IMR-90 (cell line): Measurements from ENCODE around the gene ALKBH5. TPM values are rescaled to one million over a fixed set of nuclear protein-coding genes. Genes with fewer than 3 reads are reported as not detected.

ENCODE experiments used
- ATAC-seq: fragments of 200-7000 bp; cut with Tn5 transposase; 2 replicates; pipeline ENCODE4 v1.9.1; 2020; ENCODE audit warnings: low read depth, mild to moderate bottlenecking, moderate library complexity
- BruUV-seq: library from RNA; stranded (reverse); fragments of 400-500 nt; replicated peaks from 2 replicates; lab custom pipeline; 2021; lab: Mats Ljungman, UMichigan
- CTCF ChIA-PET: fragments of 300-600 bp; formaldehyde crosslinking; extraction: SDS; loops from one replicate; lab custom pipeline; 2021; ENCODE audit warnings: antibody characterized with exemption; lab: Yijun Ruan, JAX
- POLR2A ChIA-PET: fragments of 300-600 bp; sonication (Branson Sonifier 250); formaldehyde crosslinking; loops from one replicate; lab custom pipeline; 2022; ENCODE audit warnings: antibody characterized with exemption; ENCODE audit not compliant: unreplicated experiment; lab: Charles Lee
- DNase-seq: peaks from one replicate; pipeline ENCODE4 v3.0.0; 2013
- H2AFZ ChIP-seq: replicated peaks from 2 replicates; pipeline ENCODE3; 2013; ENCODE audit warnings: low read length, mild to moderate bottlenecking; ENCODE audit not compliant: poor library complexity
- H2AK5ac ChIP-seq: 2 replicates; pipeline ENCODE4 v1.6.1; 2013; ENCODE audit warnings: low read depth, low read length, inconsistent platforms
- H2AK9ac ChIP-seq: replicated peaks from 2 replicates; pipeline ENCODE3; 2013; ENCODE audit warnings: mild to moderate bottlenecking, low read depth, low read length, moderate library complexity; ENCODE audit not compliant: poor library complexity
- H2BK120ac ChIP-seq: 2 replicates; pipeline ENCODE4 v1.6.1; 2013; ENCODE audit warnings: low read depth, low read length, inconsistent platforms
- H2BK15ac ChIP-seq: 3 replicates; pipeline ENCODE4 v1.6.1; 2013; ENCODE audit warnings: low read depth, low read length, inconsistent platforms
- H2BK20ac ChIP-seq: 2 replicates; pipeline ENCODE4 v1.6.1; 2013; ENCODE audit warnings: low read depth, mild to moderate bottlenecking, inconsistent platforms, low read length, moderate library complexity
- H2BK5ac ChIP-seq: 2 replicates; pipeline ENCODE4 v1.6.1; 2013; ENCODE audit warnings: mild to moderate bottlenecking, low read depth, low read length, inconsistent platforms; ENCODE audit not compliant: poor library complexity, severe bottlenecking
- H3K14ac ChIP-seq: replicated peaks from 2 replicates; pipeline ENCODE4 v1.6.1; 2013; ENCODE audit warnings: low read depth, low read length, inconsistent platforms
- H3K18ac ChIP-seq: 2 replicates; pipeline ENCODE4 v1.6.1; 2013; ENCODE audit warnings: low read depth, low read length, control low read depth
- H3K23ac ChIP-seq: 2 replicates; pipeline ENCODE4 v1.6.1; 2013; ENCODE audit warnings: low read depth, low read length, inconsistent platforms
- H3K27ac ChIP-seq: 2 replicates; pipeline ENCODE4 v1.5.1; 2013; ENCODE audit warnings: mild to moderate bottlenecking, control low read depth, low read length; ENCODE audit not compliant: insufficient read depth
- H3K27me3 ChIP-seq: 2 replicates; pipeline ENCODE4 v1.6.1; 2013; ENCODE audit warnings: low read length; ENCODE audit not compliant: control insufficient read depth, insufficient read depth
- H3K36me3 ChIP-seq: 2 replicates; pipeline ENCODE4 v1.6.1; 2013; ENCODE audit warnings: low read length, mixed read lengths; ENCODE audit not compliant: control insufficient read depth, insufficient read depth
- H3K4ac ChIP-seq: 2 replicates; pipeline ENCODE4 v1.6.1; 2013; ENCODE audit warnings: low read depth, low read length, inconsistent platforms
- H3K4me1 ChIP-seq: 2 replicates; pipeline ENCODE4 v1.6.1; 2013; ENCODE audit warnings: low read length, mixed read lengths; ENCODE audit not compliant: control insufficient read depth, insufficient read depth
- H3K4me2 ChIP-seq: 2 replicates; pipeline ENCODE4 v1.6.1; 2013; ENCODE audit warnings: low read depth, mild to moderate bottlenecking, control low read depth, low read length, moderate library complexity
- H3K4me3 ChIP-seq: 2 replicates; pipeline ENCODE4 v1.5.1; 2013; ENCODE audit warnings: low read depth, mild to moderate bottlenecking, control low read depth, low read length, moderate library complexity; ENCODE audit not compliant: insufficient read depth
- H3K56ac ChIP-seq: 2 replicates; pipeline ENCODE4 v1.6.1; 2013; ENCODE audit warnings: low read length, inconsistent platforms; ENCODE audit not compliant: insufficient read depth; ENCODE audit errors: extremely low read depth
- H3K79me1 ChIP-seq, 2 experiments: 2 replicates each; pipeline ENCODE4 v1.6.1; 2013; ENCODE audit warnings: low read length in 2 of 2, inconsistent platforms in 1 of 2, low read depth in 1 of 2
- H3K9ac ChIP-seq: 2 replicates; pipeline ENCODE4 v1.6.1; 2013; ENCODE audit warnings: low read depth, low read length, control low read depth
- H3K9me1 ChIP-seq: 2 replicates; pipeline ENCODE4 v1.6.1; 2013; ENCODE audit warnings: low read length, inconsistent platforms; ENCODE audit not compliant: insufficient read depth
- H3K9me3 ChIP-seq: 2 replicates; pipeline ENCODE4 v1.6.1; 2013; ENCODE audit warnings: low read length; ENCODE audit not compliant: control insufficient read depth, insufficient read depth
- H4K20me1 ChIP-seq: 2 replicates; pipeline ENCODE4 v1.6.1; 2013; ENCODE audit warnings: low read length, inconsistent platforms; ENCODE audit not compliant: insufficient read depth
- H4K5ac ChIP-seq: 2 replicates; pipeline ENCODE4 v1.6.1; 2013; ENCODE audit warnings: mild to moderate bottlenecking, low read depth, low read length, control low read depth
- H4K8ac ChIP-seq, 2 experiments: 2 replicates each; pipeline ENCODE4 v1.6.1; 2013; ENCODE audit warnings: low read depth in 2 of 2, low read length in 2 of 2, control low read depth in 1 of 2, inconsistent platforms in 1 of 2
- H4K91ac ChIP-seq: 2 replicates; pipeline ENCODE4 v1.6.1; 2013; ENCODE audit warnings: low read depth, low read length, inconsistent platforms; ENCODE audit not compliant: insufficient read depth
- BHLHE40 ChIP-seq: fragments of 150-350 bp; IDR thresholded peaks from 2 replicates; pipeline ENCODE4 v1.6.1; 2016; ENCODE audit warnings: mild to moderate bottlenecking, low read depth, low read length
- CEBPB ChIP-seq: IDR thresholded peaks from 2 replicates; pipeline ENCODE4 v1.6.1; 2012; ENCODE audit warnings: low read depth, low read length, improper control_type of control experiment
- CHD1 ChIP-seq: IDR thresholded peaks from 2 replicates; pipeline ENCODE4 v1.6.1; 2012; ENCODE audit warnings: low read depth, low read length, improper control_type of control experiment
- CTCF ChIP-seq: conservative IDR thresholded peaks from 2 replicates; pipeline ENCODE4 v1.5.1; 2012; ENCODE audit warnings: mild to moderate bottlenecking, low read depth, low read length, improper control_type of control experiment
- ELK1 ChIP-seq: fragments of 150-350 bp; IDR thresholded peaks from 2 replicates; pipeline ENCODE4 v1.6.1; 2016; ENCODE audit warnings: low read depth, mild to moderate bottlenecking, low read length, moderate library complexity, borderline replicate concordance
- FOS ChIP-seq: fragments of 150-350 bp; IDR thresholded peaks from 2 replicates; pipeline ENCODE4 v1.6.1; 2016; ENCODE audit warnings: low read depth, low read length
- MAFK ChIP-seq: IDR thresholded peaks from 2 replicates; pipeline ENCODE4 v1.6.1; 2012; ENCODE audit warnings: low read depth, low read length, improper control_type of control experiment
- MAZ ChIP-seq: IDR thresholded peaks from 2 replicates; pipeline ENCODE4 v1.6.1; 2012; ENCODE audit warnings: low read depth, mild to moderate bottlenecking, low read length, improper control_type of control experiment, moderate library complexity, borderline replicate concordance
- MXI1 ChIP-seq: IDR thresholded peaks from 2 replicates; pipeline ENCODE4 v1.6.1; 2012; ENCODE audit warnings: low read depth, mild to moderate bottlenecking, low read length, moderate library complexity, borderline replicate concordance
- NFE2L2 ChIP-seq: fragments of 150-350 bp; IDR thresholded peaks from 2 replicates; pipeline ENCODE4 v1.6.1; 2016; ENCODE audit warnings: low read depth, mild to moderate bottlenecking, low read length
- POLR2A ChIP-seq: IDR thresholded peaks from 2 replicates; pipeline ENCODE4 v1.6.1; 2012; ENCODE audit warnings: mild to moderate bottlenecking, low read depth, low read length
- RAD21 ChIP-seq: IDR thresholded peaks from 2 replicates; pipeline ENCODE4 v1.6.1; 2012; ENCODE audit warnings: low read length, improper control_type of control experiment
- RCOR1 ChIP-seq: IDR thresholded peaks from 2 replicates; pipeline ENCODE4 v1.6.1; 2012; ENCODE audit warnings: mild to moderate bottlenecking, low read length, improper control_type of control experiment; ENCODE audit not compliant: insufficient replicate concordance
- SMC3 ChIP-seq: fragments of 150-350 bp; IDR thresholded peaks from 2 replicates; pipeline ENCODE4 v1.6.1; 2016; ENCODE audit warnings: low read depth, mild to moderate bottlenecking, antibody characterized with exemption, low read length, moderate library complexity
- USF2 ChIP-seq: fragments of 150-350 bp; IDR thresholded peaks from 2 replicates; pipeline ENCODE4 v1.6.1; 2017; ENCODE audit warnings: mild to moderate bottlenecking, antibody characterized with exemption, low read length, low read depth
- WGBS, 2 experiments: methylation state at CpG; one replicate each; pipeline versions ENCODE4 v1.1.5 to v1.1.7; 2013; ENCODE audit warnings: missing lambda C conversion rate in 2 of 2; ENCODE audit not compliant: insufficient read length in 1 of 2; ENCODE audit errors: extremely low coverage in 2 of 2; 5-methylcytosine and 5-hydroxymethylcytosine counted together
- dilution Hi-C: fragments of 300-500 bp; cut with HindIII; formaldehyde crosslinking; loops from one replicate; pipeline ENCODE4 v1.14.3; 2018; ENCODE audit warnings: low sequenced_read_pairs; ENCODE audit not compliant: unreplicated experiment
- in situ Hi-C: fragments of 300-500 bp; cut with MboI; formaldehyde crosslinking; loops from 3 replicates; pipeline ENCODE4 v1.14.3; 2019; ENCODE audit warnings: low sequenced_read_pairs, inconsistent platforms, mixed read lengths
- intact Hi-C: fragments of 100-400 bp; cut with micrococcal nuclease; formaldehyde crosslinking; loops from 2 replicates; pipeline ENCODE4 v1.10.0; 2022
- polyA plus RNA-seq, 3 experiments: library from polyadenylated mRNA; depleted of rRNA; stranded (reverse); fragments of >200 nt; gene quantifications; 2 replicates each; pipeline ENCODE4 v1.2.3, GENCODE V29; 2012; ENCODE audit warnings: low replicate concordance in 1 of 3
- total RNA-seq: library from RNA; depleted of rRNA; stranded (reverse); fragments of >200 nt; gene quantifications from 2 replicates; pipeline ENCODE4 v1.2.3, GENCODE V29; 2012

ALKBH5 gene
- total and polyA plus RNA-seq, 2 of the 4 experiments (the other 2 are of a cell fraction) = 57.6 to 79.6 TPM

- ChIA-PET POLR2A (interaction anchor here (0.9 kb wide), 1 partner anchor 9 kb away, joined by 3 read pairs; no protein-coding TSS in a partner anchor), CTCF (no interaction called here)
- WGBS, 2 experiments = no CpG with 5 or more reads among the region's 3 CpGs
- in situ Hi-C loops = no loop called here
- Histone ChIP-seq H3K9me1 (peaks cover 4% of the 10 kb centered on the region), H3K4me2 (no peak overlapping the region), H3K18ac (no peak overlapping the region), H2BK5ac (no peak overlapping the region), H3K9ac (no peak overlapping the region), H3K79me1 (no peaks in the 10 kb centered on the region), H3K23ac (no peak overlapping the region), H2BK120ac (no peak overlapping the region), H2BK15ac (no peak overlapping the region), H3K4ac (no peak overlapping the region), H2BK20ac (no peak overlapping the region), H3K4me3 (no peak overlapping the region), H3K14ac (no peak overlapping the region), H3K27ac (no peak overlapping the region), H2AFZ (no peak overlapping the region), H3K36me3 (no peaks in the 10 kb centered on the region), H2AK5ac (no peak overlapping the region), H4K91ac (no peak overlapping the region), H3K4me1 (peaks cover 2% of the 10 kb centered on the region; the same call in 1 of the 2 replicates), H2AK9ac (no peak overlapping the region), H3K9me3 (no peaks in the 10 kb centered on the region; the same call in 1 of the 2 replicates), H4K20me1 (no peaks in the 10 kb centered on the region), H4K5ac (no peak overlapping the region), H4K8ac (no peak overlapping the region), H3K27me3 (peaks cover 4% of the 10 kb centered on the region; the same call in 1 of the 2 replicates), H3K56ac (no peak overlapping the region)
- no TSS peak for BruUV-seq
- intact Hi-C loops = no loop called here
- ATAC-seq = peak; percentile 35; the same call in 1 of the 2 replicates
- dilution Hi-C loops = no loop called here
- peak; percentile 46 for DNase-seq
- TF ChIP-seq MXI1 (no peak), MAFK (no peak), FOS (no peak), MAZ (no peak), POLR2A (no peak), ELK1 (no peak), CEBPB (no peak), RCOR1 (no peak), USF2 (no peak), NFE2L2 (no peak), SMC3 (no peak), CTCF (no peak), BHLHE40 (no peak), RAD21 (no peak), CHD1 (no peak)
These were observed 10.9 kb upstream of the ALKBH5 start for GRCh38 chr17:18172531-18173278.
